Chondrocyte (in vitro differentiated cells): ENCODE measurements around the gene ADAM20. TPM values are rescaled to one million over a fixed set of nuclear protein-coding genes. Genes with fewer than 3 reads are reported as not detected.
"Not testable (repeated sequence)": the region's sequence is repeated elsewhere in the genome, so short reads cannot be mapped to it uniquely, and the experiment has no call there.

Experiments
- DNase-seq: peaks from one replicate; pipeline ENCODE4 v3.0.0; 2021; ENCODE audit warnings: mixed read lengths, low spot score
- H3K27ac Mint-ChIP-seq: one replicate; pipeline ENCODE4 v1.8.0; 2021; ENCODE audit warnings: mild to moderate bottlenecking, moderate library complexity, mixed read lengths; ENCODE audit not compliant: unreplicated experiment
- H3K27me3 Mint-ChIP-seq: 2 replicates; pipeline ENCODE4 v1.8.0; 2021; ENCODE audit warnings: low read depth, mixed read lengths
- H3K36me3 Mint-ChIP-seq: 2 replicates; pipeline ENCODE4 v1.8.0; 2021; ENCODE audit warnings: low read depth, mixed read lengths
- H3K4me1 Mint-ChIP-seq: 2 replicates; pipeline ENCODE4 v1.8.0; 2021; ENCODE audit warnings: low read depth, mild to moderate bottlenecking, mixed read lengths
- H3K4me3 Mint-ChIP-seq: one replicate; pipeline ENCODE4 v1.8.0; 2021; ENCODE audit warnings: mild to moderate bottlenecking, moderate library complexity, mixed read lengths; ENCODE audit not compliant: unreplicated experiment
- H3K9me3 Mint-ChIP-seq: 2 replicates; pipeline ENCODE4 v1.8.0; 2021; ENCODE audit warnings: low read depth, mixed read lengths
- total RNA-seq: library from RNA; stranded (reverse); gene quantifications from 3 replicates; pipeline ENCODE4 v1.2.1, GENCODE V29; 2021
- TF ChIP-seq, protein P1 (sequence below): fragments of 200-600 bp; sonication (generic); IDR thresholded peaks from 2 replicates; pipeline ENCODE4 v1.5.0; 2021; ENCODE audit warnings: antibody characterized with exemption, mild to moderate bottlenecking, moderate library complexity

ADAM20 gene
- total RNA-seq, 1 donor from 2014 or later: 0.35 TPM

DNA sequence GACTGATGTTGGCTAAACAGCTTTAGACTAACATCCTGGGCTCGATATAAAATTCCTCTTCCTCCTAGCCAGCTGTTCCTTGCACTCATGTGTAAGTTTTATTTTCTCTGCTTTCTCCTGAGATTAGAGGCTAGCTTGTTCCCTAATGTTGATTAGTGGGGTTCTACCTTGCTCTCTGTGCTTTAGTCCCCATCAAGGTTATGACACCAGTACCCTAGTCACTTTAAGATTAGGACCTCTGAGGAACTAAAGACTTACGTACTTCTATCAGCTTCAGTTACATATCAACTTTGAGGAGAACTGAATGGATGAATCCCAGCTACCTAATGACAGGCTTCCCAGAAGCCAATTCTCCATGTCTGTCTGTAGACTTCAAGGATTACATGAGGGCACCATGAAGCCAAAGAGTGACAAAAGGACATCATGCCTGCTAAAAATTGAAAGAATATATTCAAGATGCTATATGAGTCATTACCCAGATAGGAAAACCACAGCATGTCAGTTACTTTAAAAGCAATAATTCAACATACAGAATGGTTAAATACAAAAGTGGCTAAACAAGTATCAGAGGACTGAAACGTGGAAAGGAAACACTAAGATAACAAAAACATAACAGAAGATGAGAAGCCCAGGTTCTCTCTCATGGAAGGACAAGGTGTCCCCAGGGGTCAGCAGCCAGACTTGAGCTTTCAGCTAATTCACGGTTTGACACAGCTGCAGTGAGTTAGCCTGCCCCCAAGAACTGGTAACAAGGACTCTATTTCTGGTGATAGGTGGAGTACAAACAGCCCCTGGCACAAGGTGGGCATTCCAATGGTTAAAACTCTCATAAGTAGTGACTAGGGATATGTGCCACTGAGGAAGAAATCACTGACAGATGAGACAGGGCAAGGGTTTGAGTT, 20.4 kb downstream of the ADAM20 start:
- TF ChIP-seq, protein P1, sequence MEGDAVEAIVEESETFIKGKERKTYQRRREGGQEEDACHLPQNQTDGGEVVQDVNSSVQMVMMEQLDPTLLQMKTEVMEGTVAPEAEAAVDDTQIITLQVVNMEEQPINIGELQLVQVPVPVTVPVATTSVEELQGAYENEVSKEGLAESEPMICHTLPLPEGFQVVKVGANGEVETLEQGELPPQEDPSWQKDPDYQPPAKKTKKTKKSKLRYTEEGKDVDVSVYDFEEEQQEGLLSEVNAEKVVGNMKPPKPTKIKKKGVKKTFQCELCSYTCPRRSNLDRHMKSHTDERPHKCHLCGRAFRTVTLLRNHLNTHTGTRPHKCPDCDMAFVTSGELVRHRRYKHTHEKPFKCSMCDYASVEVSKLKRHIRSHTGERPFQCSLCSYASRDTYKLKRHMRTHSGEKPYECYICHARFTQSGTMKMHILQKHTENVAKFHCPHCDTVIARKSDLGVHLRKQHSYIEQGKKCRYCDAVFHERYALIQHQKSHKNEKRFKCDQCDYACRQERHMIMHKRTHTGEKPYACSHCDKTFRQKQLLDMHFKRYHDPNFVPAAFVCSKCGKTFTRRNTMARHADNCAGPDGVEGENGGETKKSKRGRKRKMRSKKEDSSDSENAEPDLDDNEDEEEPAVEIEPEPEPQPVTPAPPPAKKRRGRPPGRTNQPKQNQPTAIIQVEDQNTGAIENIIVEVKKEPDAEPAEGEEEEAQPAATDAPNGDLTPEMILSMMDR: no peak
- Mint-ChIP-seq H3K27me3 (no peaks in the 10 kb centered on the region), H3K4me3 (no peak overlapping the region), H3K36me3 (peaks cover 8% of the 10 kb centered on the region), H3K4me1 (peaks cover 4% of the 10 kb centered on the region), H3K27ac (no peak overlapping the region), H3K9me3 (peaks cover 12% of the 10 kb centered on the region)
- DNase-seq: no peak

DNA sequence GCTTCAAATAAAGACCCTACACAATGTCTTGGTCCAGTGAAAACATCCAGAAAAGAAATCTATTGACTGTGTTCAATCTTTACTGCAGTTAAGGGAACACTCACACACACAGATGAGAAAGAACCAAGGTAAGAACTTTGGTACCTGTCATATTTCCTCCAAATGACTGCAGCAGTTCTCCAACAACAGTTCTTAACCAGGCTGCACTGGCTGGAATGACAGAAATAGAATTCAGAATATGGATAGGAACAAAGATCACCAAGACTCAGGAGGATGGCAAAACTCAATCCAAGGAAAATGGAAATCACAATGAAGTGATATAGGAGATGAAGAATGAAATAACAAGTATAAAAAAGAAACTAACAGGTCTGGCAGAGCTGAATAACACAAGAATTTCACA, 36.6 kb downstream of the ADAM20 start:
- peaks cover 40% of the 10 kb centered on the region for H3K9me3 Mint-ChIP-seq
- H3K4me3 Mint-ChIP-seq: no peak overlapping the region
- H3K27ac Mint-ChIP-seq: no peak overlapping the region
- TF ChIP-seq, protein P1: no peak
- H3K4me1 Mint-ChIP-seq: no peaks in the 10 kb centered on the region
- peaks cover 24% of the 10 kb centered on the region for H3K36me3 Mint-ChIP-seq
- no peaks in the 10 kb centered on the region for H3K27me3 Mint-ChIP-seq
- no peak for DNase-seq

DNA sequence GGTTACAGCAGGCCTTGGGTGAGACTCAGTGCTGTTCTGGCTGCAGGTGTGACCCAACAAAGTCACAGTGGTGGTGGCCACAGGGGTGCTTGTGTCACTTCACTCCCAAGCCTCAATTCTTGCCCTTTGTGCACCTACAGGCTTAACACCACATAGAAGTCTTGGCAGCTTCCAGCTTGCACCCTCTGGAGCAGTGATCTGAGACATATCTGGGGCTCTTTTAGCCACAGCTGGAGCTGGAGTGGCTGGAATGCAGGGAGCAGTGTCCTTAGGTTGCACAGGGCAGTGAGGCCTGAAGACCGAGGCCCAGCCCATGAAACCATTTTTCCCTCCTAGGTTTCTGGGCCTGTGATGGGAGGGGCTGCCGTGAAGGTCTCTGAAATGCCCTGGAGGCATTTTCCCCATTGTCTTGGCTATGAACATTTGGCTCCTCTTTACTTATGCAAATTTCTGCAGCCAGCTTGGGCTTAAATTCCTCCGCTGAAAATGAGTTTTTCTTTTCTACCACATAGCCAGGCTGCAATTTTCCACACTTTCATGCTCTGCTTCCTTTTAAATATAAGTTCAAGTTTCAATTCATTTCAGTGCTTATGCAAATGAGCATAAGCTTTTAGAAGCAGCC, 45.1 kb downstream of the ADAM20 start:
- Mint-ChIP-seq H3K36me3 (peaks cover 20% of the 10 kb centered on the region), H3K27ac (no peak overlapping the region), H3K4me1 (no peaks in the 10 kb centered on the region), H3K27me3 (no peaks in the 10 kb centered on the region), H3K4me3 (no peak overlapping the region), H3K9me3 (peaks cover 36% of the 10 kb centered on the region)
- no peak for DNase-seq
- TF ChIP-seq, protein P1: no peak

DNA sequence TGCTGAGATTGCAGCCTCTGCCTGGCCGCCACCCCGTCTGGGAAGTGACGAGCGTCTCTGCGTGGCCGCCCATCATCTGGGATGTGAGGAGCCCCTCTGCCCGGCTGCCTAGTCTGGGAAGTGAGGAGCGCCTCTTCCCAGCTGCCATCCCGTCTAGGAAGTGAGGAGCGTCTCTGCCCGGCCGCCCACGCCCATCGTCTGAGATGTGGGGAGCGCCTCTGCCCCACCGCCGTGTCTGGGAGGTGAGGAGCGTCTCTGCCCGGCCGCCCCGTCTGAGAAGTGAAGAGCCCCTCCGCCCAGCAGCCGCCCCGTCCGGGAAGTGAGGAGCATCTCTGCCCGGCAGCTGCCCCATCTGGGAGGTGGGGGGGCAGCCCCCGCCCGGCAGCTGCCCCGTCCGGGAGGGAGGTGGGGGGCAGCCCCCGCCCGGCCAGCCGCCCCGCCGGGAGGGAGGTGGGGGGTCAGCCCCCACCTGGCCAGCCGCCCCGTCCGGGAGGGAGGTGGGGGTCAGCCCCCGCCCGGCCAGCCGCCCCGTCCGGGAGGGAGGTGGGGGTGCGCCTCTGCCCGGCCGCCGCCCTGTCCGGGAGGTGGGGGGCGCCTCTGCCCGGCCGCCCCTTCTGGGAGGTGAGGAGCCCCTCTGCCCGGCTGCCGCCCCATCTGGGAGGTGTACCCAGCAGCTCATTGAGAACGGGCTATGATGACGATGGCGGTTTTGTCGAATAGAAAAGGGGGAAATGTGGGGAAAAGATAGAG, 57.3 kb downstream of the ADAM20 start:
- H3K27me3 Mint-ChIP-seq, H3K36me3 Mint-ChIP-seq, H3K4me1 Mint-ChIP-seq, H3K27ac Mint-ChIP-seq, H3K4me3 Mint-ChIP-seq: not testable (repeated sequence)
- peaks cover 14% of the 10 kb centered on the region for H3K9me3 Mint-ChIP-seq
- peak; percentile 79 for DNase-seq

DNA sequence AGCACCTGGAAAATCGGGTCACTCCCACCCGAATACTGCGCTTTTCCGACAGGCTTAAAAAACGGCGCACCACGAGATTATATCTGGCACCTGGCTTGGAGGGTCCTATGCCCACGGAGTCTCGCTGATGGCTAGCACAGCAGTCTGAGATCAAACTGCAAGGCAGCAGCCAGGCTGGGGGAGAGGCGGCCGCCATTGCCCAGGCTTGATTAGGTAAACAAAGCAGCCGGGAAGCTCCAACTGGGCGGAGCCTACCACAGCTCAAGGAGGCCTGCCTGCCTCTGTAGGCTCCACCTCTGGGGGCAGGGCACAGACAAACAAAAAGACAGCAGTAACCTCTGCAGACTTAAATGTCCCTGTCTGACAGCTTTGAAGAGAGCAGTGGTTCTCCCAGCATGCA, 59.3 kb downstream of the ADAM20 start:
- not testable (repeated sequence) for H3K27ac Mint-ChIP-seq, DNase-seq, H3K36me3 Mint-ChIP-seq, H3K4me3 Mint-ChIP-seq, H3K4me1 Mint-ChIP-seq, H3K27me3 Mint-ChIP-seq
- peaks cover 14% of the 10 kb centered on the region for H3K9me3 Mint-ChIP-seq

DNA sequence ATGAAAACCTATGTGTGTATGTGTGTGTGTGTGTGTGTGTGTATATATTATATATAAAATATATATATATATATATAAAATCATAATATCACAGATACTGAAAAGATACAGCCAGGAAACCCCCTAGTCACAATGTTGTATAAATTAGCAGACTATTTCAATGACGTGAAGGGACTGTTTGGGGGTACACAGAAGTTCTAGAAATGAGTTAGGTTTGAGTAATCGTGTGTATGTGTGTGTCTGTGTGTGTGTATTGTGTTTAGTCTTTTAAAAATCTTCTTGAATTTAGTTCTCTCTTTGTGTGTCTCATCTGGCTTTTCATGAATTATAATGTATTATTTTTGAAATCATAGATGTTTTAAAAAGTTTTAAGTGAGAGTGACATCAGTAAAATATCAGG, 61.0 kb downstream of the ADAM20 start:
- H3K4me1 Mint-ChIP-seq: no peaks in the 10 kb centered on the region
- no peak for DNase-seq
- H3K4me3 Mint-ChIP-seq: no peak overlapping the region

More for the DNA sequence above, 61.0 kb downstream of the ADAM20 start:
- Mint-ChIP-seq H3K36me3 (peaks cover 12% of the 10 kb centered on the region), H3K27me3 (no peaks in the 10 kb centered on the region), H3K9me3 (peaks cover 7% of the 10 kb centered on the region), H3K27ac (no peak overlapping the region)
- TF ChIP-seq, protein P1: no peak
